ENCODE measurements around the gene NUAK1. TPM values are rescaled to one million over a fixed set of nuclear protein-coding genes. Genes with fewer than 3 reads are reported as not detected.

Gene NUAK1
- total RNA-seq, 2 experiments from 2014 or later: not detected

DNA sequence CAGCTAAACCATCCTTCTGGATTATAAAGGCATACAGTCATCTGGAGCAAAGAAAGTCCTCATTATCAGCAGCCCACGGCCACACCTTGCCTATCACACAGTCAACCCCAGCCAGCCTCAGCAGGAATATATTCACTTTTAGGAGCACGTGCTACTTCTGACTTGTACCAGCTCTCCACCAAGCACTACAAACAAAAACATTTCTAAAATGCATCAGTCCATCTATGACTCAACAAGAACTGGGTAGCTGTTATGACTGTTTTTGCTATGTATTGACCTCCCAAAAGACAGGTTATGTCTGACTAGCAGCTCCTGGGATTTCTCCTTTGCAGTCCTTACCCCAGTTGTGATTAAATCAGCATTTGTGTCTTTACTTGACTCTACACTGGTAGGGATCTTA, 31.2 kb downstream of the NUAK1 start:
- Mint-ChIP-seq H3K4me1 (no peaks in the 10 kb centered on the region), H3K4me3 (no peak overlapping the region), H3K36me3 (ENCODE audit: low read depth) (no peaks in the 10 kb centered on the region), H3K9me3 (no peaks in the 10 kb centered on the region), H3K27me3 (peaks cover 39% of the 10 kb centered on the region), H3K27ac (no peak overlapping the region)
- CTCF ChIA-PET: no interaction called here
- DNase-seq: no peak
- POLR2A ChIA-PET: no interaction called here

DNA sequence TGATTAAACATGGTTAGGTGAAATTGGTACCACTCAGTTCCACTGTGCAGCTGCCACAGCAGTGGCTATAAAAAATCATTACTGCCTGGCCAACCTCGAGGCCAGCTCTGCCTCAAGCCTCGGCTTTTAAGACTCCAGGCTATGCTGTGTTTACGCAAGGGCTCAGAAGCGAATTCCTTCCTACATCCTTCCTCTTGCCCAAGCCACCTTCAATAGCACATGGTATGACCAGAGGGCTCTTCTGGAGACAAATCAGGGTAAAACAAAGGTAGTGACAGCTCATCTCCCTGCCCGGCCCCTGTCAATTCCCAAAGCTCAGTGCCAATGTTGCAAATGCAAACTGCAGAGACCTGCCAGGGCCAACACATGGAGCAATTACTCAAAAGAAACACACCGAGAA, 31.9 kb downstream of the NUAK1 start:
- no peak for DNase-seq
- Mint-ChIP-seq H3K4me1 (no peaks in the 10 kb centered on the region), H3K4me3 (no peak overlapping the region), H3K36me3 (ENCODE audit: low read depth) (no peaks in the 10 kb centered on the region), H3K27ac (no peak overlapping the region), H3K27me3 (peaks cover 37% of the 10 kb centered on the region), H3K9me3 (no peaks in the 10 kb centered on the region)
- CTCF ChIA-PET: no interaction called here
- POLR2A ChIA-PET: no interaction called here

DNA sequence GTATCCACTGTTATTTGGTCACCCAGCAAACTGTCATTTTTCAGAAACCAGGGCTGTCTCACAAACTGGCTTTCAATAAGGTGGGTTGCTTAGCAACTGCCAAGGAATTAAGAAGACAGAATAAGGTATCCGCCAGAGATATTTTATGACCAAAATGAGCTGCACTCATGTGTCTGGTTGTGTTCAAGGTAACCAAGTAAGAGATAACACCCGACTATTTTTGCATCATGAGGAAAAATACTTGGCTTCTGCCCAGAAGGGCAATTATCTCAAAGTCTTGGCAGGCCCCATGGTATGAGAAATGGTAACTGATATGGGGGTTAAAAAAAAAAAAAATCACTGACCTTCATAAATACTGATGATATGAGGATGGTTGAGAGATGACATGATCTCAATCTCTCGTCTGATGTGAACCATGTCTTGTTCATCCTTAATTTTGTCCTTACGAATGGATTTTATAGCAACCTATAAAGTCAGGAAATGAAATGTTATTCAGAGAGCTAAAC, 32.6 kb downstream of the NUAK1 start:
- ChIA-PET POLR2A (no interaction called here), CTCF (no interaction called here)
- Mint-ChIP-seq H3K4me1 (no peaks in the 10 kb centered on the region), H3K36me3 (ENCODE audit: low read depth) (no peaks in the 10 kb centered on the region), H3K9me3 (no peaks in the 10 kb centered on the region), H3K27ac (no peak overlapping the region), H3K27me3 (peaks cover 35% of the 10 kb centered on the region), H3K4me3 (no peak overlapping the region)
- DNase-seq: no peak

DNA sequence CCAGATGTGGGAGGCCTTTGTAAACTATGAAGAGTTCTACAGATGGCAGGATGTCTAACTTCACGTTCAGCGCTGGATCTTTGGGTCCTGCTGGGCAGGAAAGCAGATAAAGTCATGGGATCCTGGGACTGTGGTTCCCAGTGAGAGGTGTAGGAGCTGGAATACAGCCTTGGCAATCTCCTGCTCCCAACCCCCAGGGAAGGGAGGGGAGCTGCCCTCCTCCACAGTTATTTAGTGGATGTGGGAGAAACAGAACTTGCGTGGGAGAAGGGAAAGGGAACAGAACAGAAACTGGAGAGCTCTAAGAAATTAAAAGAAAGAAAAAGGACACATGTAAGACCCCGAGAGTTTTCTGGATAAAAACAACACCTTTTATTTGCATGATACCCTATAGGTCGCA, 37.0 kb downstream of the NUAK1 start:
- H3K4me3 Mint-ChIP-seq: no peak overlapping the region
- no peaks in the 10 kb centered on the region for H3K4me1 Mint-ChIP-seq
- H3K27ac Mint-ChIP-seq: no peak overlapping the region
- no peak for DNase-seq
- no peaks in the 10 kb centered on the region for H3K36me3 Mint-ChIP-seq (ENCODE audit: low read depth)
- ChIA-PET CTCF (no interaction called here), POLR2A (no interaction called here)
- peaks cover 43% of the 10 kb centered on the region for H3K27me3 Mint-ChIP-seq
- H3K9me3 Mint-ChIP-seq: no peaks in the 10 kb centered on the region

DNA sequence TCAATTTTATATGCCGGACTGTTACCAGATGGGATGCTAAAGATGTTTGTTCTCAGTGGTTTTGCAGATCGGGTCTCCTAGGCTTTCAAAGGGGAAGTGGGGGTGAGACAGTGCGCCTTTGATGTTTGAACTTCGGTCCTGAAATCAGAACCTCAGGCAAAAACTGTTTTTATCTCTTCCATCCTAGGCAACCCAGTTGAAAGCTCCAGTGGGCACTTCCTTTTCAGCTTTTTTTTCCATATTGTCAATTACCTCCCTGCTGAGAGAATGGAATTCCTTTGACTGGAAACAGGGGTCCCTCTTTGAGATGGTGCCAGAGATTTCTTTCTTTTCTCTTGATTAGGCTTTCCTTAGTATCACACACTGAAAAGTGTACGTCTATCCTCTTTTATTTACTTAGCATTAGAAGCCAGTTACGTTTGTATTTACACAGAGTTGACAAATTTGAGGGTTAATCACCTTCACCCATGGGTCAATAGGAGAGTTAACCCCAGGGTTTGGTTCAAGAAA, 40.0 kb downstream of the NUAK1 start:
- Mint-ChIP-seq H3K27ac (no peak overlapping the region), H3K4me3 (no peak overlapping the region), H3K36me3 (ENCODE audit: low read depth) (no peaks in the 10 kb centered on the region), H3K27me3 (peaks cover 42% of the 10 kb centered on the region), H3K4me1 (no peaks in the 10 kb centered on the region), H3K9me3 (no peaks in the 10 kb centered on the region)
- CTCF ChIA-PET: no interaction called here
- POLR2A ChIA-PET: no interaction called here
- DNase-seq: no peak

DNA sequence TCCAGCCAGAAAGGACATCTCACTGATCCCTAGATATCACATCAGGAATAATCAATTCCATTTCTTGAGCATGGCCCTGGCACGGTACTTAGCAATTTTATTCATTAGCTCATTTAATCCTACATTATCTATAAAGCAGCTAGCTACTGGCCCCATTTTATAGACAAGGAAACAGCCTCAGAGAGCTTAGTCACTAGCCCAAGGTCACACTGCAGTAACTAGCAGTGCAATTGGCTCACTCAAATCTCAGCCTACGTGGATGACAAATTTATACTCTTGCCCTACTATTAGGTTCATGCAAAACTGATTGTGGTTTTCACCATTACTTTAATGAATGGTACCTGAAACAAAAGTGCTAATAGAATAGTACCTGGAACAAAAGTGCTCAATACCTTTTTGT, 41.7 kb downstream of the NUAK1 start:
- H3K4me3 Mint-ChIP-seq: no peak overlapping the region
- peaks cover 38% of the 10 kb centered on the region for H3K27me3 Mint-ChIP-seq
- no peak overlapping the region for H3K27ac Mint-ChIP-seq
- CTCF ChIA-PET: no interaction called here
- DNase-seq: no peak
- no peaks in the 10 kb centered on the region for H3K36me3 Mint-ChIP-seq (ENCODE audit: low read depth)
- H3K9me3 Mint-ChIP-seq: no peaks in the 10 kb centered on the region
- POLR2A ChIA-PET: no interaction called here
- no peaks in the 10 kb centered on the region for H3K4me1 Mint-ChIP-seq

DNA sequence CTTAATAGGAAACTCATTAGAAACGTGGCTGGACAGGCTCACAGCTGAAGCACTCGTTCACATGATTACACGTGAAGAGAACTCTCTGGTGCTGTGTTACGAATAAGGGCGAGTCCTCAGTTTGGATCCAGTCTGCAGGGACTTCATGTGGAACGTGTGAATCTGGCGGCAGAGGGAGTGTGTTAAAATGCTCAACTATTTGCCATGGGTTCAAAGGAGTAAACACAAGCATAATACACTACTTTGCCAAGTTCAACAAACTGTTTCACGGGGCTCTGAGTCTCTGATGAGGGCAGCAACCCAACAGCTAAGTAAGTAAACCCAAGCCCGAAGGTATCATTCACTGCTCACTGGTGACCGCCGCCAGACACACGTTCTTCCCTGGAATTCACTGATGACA, 42.4 kb downstream of the NUAK1 start:
- CTCF ChIA-PET: no interaction called here
- DNase-seq: no peak
- Mint-ChIP-seq H3K36me3 (ENCODE audit: low read depth) (no peaks in the 10 kb centered on the region), H3K27me3 (peaks cover 38% of the 10 kb centered on the region), H3K9me3 (no peaks in the 10 kb centered on the region), H3K27ac (no peak overlapping the region), H3K4me3 (no peak overlapping the region), H3K4me1 (no peaks in the 10 kb centered on the region)
- POLR2A ChIA-PET: no interaction called here

DNA sequence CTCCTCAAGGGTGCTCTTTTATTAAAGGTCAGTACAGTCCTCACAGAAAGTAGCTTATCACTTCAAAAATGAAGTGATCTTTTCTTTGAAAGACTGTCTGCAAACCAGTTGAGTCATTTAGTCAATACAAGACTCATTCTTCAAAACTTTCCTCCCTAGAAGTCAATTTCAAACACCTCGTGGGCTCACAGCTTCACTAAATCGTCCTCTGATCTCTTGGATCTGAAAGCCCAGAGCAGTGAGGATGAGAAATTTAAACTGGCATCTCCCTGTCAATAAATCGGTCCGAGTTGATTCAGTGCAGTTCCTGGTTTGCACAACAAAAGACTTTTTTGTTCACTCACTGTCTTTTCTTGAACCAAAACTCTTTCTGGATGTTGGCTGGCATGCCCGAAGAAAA, 44.5 kb downstream of the NUAK1 start:
- Mint-ChIP-seq H3K36me3 (ENCODE audit: low read depth) (no peaks in the 10 kb centered on the region), H3K27me3 (peaks cover 36% of the 10 kb centered on the region), H3K27ac (no peak overlapping the region), H3K9me3 (no peaks in the 10 kb centered on the region), H3K4me3 (no peak overlapping the region), H3K4me1 (no peaks in the 10 kb centered on the region)
- ChIA-PET CTCF (no interaction called here), POLR2A (no interaction called here)
- no peak for DNase-seq

DNA sequence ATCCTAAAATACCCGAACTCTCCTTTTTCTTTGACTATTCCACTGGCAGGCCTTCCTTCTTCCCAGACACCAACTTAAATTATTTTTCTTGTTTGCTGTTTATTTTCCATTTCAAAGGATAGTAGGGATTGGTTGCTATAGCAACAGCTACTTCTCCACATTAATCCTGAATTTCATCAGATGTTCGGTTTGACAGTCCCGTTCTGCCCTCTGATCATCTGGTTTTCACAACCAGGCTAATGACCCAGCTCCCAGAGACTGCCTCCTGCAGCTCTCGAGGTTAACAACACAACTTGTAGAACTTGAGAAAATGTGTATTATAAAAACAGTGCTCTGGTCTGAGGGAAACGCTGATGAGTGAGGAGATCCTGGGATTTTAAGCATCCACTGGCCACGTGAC, 45.5 kb downstream of the NUAK1 start:
- peaks cover 28% of the 10 kb centered on the region for H3K27me3 Mint-ChIP-seq
- H3K4me1 Mint-ChIP-seq: no peaks in the 10 kb centered on the region
- no peaks in the 10 kb centered on the region for H3K36me3 Mint-ChIP-seq (ENCODE audit: low read depth)
- ChIA-PET POLR2A (no interaction called here), CTCF (no interaction called here)
- no peak overlapping the region for H3K27ac Mint-ChIP-seq
- H3K4me3 Mint-ChIP-seq: no peak overlapping the region
- DNase-seq: no peak
- no peaks in the 10 kb centered on the region for H3K9me3 Mint-ChIP-seq

DNA sequence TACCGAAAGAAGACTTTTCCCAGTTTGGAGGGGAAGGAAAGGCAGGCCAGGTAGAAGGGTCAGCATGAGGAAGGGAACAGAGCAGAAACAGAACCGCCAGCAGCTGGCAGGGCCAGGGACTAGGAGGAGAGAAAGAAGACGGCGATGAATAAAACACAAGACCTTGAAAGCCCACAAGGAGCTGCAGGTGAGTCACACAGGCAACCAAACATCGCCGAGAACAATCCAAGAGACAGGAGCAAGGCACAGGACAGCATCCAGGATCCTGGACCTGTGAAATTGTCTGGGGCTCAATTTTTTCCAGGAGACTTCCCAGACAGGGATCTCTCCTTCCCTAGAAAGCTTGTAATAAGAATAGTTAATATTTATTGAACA, 47.3 kb downstream of the NUAK1 start:
- POLR2A ChIA-PET: no interaction called here
- H3K4me3 Mint-ChIP-seq: no peak overlapping the region
- no peaks in the 10 kb centered on the region for H3K36me3 Mint-ChIP-seq (ENCODE audit: low read depth)
- H3K27ac Mint-ChIP-seq: no peak overlapping the region
- peaks cover 16% of the 10 kb centered on the region for H3K27me3 Mint-ChIP-seq
- no peaks in the 10 kb centered on the region for H3K4me1 Mint-ChIP-seq
- CTCF ChIA-PET: interaction anchor here (0.5 kb wide), 1 partner anchor 1950 kb away, joined by 3 read pairs; no protein-coding TSS in a partner anchor
- H3K9me3 Mint-ChIP-seq: no peaks in the 10 kb centered on the region
- DNase-seq: no peak

DNA sequence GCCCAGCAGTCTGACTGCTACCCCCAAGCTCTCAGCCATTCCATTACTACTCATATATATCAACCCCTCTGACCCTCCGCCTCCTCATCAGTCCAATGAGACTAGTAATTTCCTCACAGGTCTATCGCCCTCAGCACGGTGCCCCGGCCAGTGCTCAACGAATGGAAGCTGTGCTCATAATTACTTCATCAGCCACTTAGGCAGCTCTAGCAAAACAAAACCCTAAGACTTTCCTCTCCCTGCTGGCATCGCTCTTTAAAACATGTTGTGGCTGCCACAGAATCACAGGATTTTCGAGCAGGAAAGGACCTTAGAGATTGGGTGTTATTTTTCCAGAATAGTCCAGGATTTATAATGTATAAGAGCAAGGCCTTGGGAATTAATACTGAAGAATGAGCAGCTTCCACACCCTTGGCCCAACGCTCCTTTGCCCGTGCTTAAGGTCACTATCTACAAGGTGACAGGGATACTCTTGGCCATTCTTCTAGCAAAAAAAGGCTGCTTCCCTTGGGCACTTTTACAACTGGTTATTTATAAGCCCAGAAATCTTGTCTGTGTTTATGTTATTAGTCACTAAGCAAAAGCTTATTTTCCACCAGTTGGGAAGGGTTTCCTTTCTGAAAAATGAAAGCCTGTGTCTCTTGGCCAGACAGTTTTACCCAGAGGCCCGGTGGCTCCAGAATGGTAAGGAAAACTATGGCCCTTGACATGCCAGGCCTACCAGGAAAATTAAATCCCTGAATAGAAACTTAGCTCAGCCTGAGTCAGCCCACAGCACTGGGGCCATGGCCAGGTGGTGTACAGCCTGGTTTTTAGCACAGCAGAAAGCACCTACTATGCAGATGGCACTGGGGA, 47.9 kb downstream of the NUAK1 start:
- Mint-ChIP-seq H3K4me1 (no peaks in the 10 kb centered on the region), H3K4me3 (no peak overlapping the region), H3K27me3 (peaks cover 15% of the 10 kb centered on the region), H3K27ac (no peak overlapping the region), H3K9me3 (no peaks in the 10 kb centered on the region), H3K36me3 (ENCODE audit: low read depth) (no peaks in the 10 kb centered on the region)
- POLR2A ChIA-PET: no interaction called here
- DNase-seq: no peak
- CTCF ChIA-PET: interaction anchor here (0.5 kb wide), 1 partner anchor 1949 kb away, joined by 3 read pairs; no protein-coding TSS in a partner anchor

DNA sequence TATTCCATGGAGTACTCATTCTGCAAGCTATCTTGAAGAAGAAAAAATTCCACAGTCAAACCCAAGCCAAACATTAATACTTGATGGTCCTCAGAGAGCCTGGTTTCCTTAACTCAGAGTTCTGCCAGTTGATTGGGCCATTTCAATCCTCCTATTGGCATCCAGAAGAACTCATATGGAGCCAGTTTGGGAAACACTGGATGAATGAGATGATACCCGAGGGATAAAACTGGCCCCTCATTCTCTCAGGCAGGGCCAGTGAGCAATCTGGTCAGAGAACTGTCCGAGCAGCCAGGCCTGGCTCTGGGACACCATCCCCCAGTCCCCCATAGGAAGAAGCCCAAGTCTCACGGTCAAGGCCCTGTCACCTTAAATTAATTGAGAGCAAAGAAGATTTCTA, 48.8 kb downstream of the NUAK1 start:
- H3K36me3 Mint-ChIP-seq (ENCODE audit: low read depth): no peaks in the 10 kb centered on the region
- POLR2A ChIA-PET: no interaction called here
- H3K9me3 Mint-ChIP-seq: no peaks in the 10 kb centered on the region
- H3K4me3 Mint-ChIP-seq: no peak overlapping the region
- peaks cover 9% of the 10 kb centered on the region for H3K27me3 Mint-ChIP-seq
- CTCF ChIA-PET: no interaction called here
- H3K4me1 Mint-ChIP-seq: no peaks in the 10 kb centered on the region
- no peak overlapping the region for H3K27ac Mint-ChIP-seq
- no peak for DNase-seq

DNA sequence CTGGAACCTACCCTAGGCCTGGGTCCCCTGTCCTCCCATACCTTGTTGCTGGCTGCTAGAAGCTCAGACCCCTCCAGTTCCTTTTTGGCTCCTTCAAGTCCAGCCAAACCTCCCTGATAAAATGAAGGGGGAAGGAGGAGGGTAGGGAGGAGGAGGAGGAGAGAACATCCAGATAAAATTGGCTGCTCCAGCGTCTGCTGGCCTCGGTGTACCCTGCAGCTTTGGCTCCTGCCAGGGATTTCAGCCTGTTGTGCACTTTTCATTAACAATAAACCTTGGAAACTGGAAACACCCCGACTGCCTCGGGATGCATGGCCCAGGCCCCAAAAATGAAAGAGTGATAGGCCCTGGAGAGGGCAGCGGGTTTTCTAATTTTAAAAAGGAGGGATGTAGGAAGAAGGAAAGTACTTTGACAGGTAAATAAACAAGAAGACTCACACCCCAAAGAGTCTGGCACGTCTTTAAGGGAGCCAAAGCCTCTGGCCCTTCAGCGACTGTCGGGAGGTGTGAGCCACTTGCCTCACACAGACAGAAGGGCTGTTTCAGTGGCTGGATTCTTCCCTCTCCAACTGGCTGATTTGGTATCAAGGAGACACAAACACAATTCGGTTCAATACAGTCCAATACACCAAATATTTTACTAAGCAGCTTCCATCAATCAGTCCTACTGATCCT, 49.8 kb downstream of the NUAK1 start:
- Mint-ChIP-seq H3K27ac (no peak overlapping the region), H3K4me3 (no peak overlapping the region), H3K9me3 (no peaks in the 10 kb centered on the region), H3K4me1 (no peaks in the 10 kb centered on the region), H3K27me3 (peaks cover 11% of the 10 kb centered on the region), H3K36me3 (ENCODE audit: low read depth) (no peaks in the 10 kb centered on the region)
- no peak for DNase-seq
- CTCF ChIA-PET: no interaction called here
- POLR2A ChIA-PET: no interaction called here
